Activated naive CD4-positive, alpha-beta T cell treated with anti-CD3 and anti-CD28 coated beads for 36 hours (primary cell): Measurements from ENCODE around the gene ARFRP1. TPM values are rescaled to one million over a fixed set of nuclear protein-coding genes. Genes with fewer than 3 reads are reported as not detected.

Source experiments
- CTCF ChIA-PET: fragments of 350-600 bp; sonication (Branson Sonifier 250); formaldehyde crosslinking; loops from one replicate; lab custom pipeline; 2021; ENCODE audit warnings: antibody characterized with exemption; lab: Charles Lee
- DNase-seq: peaks from one replicate; pipeline ENCODE4 v3.0.0-alpha.2; 2020
- H3K27ac Mint-ChIP-seq: one replicate; pipeline ENCODE4 v1.8.0; 2021; ENCODE audit warnings: mild to moderate bottlenecking, mixed read lengths
- H3K27me3 Mint-ChIP-seq: one replicate; pipeline ENCODE4 v1.8.0; 2021; ENCODE audit warnings: low read depth, mixed read lengths
- H3K36me3 Mint-ChIP-seq: one replicate; pipeline ENCODE4 v1.8.0; 2021; ENCODE audit warnings: low read depth, mixed read lengths
- H3K4me1 Mint-ChIP-seq: one replicate; pipeline ENCODE4 v1.8.0; 2021; ENCODE audit warnings: low read depth, mixed read lengths
- H3K4me3 Mint-ChIP-seq: one replicate; pipeline ENCODE4 v1.8.0; 2021; ENCODE audit warnings: mild to moderate bottlenecking, moderate library complexity, mixed read lengths
- H3K9me3 Mint-ChIP-seq: one replicate; pipeline ENCODE4 v1.8.0; 2021; ENCODE audit warnings: mixed read lengths
- intact Hi-C: fragments of 100-400 bp; cut with micrococcal nuclease; formaldehyde crosslinking; loops from one replicate; pipeline ENCODE4 v1.15.1; 2023
- total RNA-seq, 2 experiments: library from RNA; stranded (reverse); gene quantifications; one replicate each; pipeline ENCODE4 v1.2.3, GENCODE V29; 2021

The ARFRP1 gene
- total RNA-seq, 2 experiments from 2014 or later: 45.6 to 49.2 TPM

- Mint-ChIP-seq H3K4me3 (no peak overlapping the region), H3K27me3 (no peaks in the 10 kb centered on the region), H3K36me3 (peaks cover 7% of the 10 kb centered on the region), H3K9me3 (no peaks in the 10 kb centered on the region), H3K27ac (no peak overlapping the region), H3K4me1 (peaks cover 41% of the 10 kb centered on the region)
- CTCF ChIA-PET: no interaction called here
- DNase-seq: peak; percentile 58
- intact Hi-C loops: no loop called here
These were observed 11.5 kb downstream of the ARFRP1 start for GRCh38 chr20:63696306-63696627.

DNA sequence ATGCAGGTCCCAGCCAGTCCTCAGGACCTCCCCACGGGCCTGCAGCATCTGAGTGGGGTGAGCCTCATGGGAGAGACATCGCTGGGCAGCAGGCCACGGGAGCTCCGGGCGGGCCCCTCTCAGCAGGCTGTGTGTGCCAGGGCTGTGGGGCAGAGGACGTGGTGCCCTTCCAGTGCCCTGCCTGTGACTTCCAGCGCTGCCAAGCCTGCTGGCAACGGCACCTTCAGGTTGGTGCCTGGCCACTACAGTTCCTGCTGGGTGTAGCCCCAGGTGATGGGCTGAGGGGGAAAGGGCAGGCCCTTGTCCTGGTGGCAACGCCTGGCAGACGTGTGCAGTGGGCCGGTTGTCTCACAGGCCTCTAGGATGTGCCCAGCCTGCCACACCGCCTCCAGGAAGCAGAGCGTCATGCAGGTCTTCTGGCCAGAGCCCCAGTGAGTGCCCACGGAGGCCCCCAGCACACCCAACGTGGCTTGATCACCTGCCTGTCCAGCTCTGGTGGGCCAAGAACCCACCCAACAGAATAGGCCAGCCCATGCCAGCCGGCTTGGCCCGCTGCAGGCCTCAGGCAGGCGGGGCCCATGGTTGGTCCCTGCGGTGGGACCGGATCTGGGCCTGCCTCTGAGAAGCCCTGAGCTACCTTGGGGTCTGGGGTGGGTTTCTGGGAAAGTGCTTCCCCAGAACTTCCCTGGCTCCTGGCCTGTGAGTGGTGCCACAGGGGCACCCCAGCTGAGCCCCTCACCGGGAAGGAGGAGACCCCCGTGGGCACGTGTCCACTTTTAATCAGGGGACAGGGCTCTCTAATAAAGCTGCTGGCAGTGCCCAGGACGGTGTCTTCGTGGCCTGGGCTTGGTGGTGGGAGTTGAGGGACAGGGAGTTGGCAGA, 12.1 kb downstream of the ARFRP1 start:
- no peak for DNase-seq
- intact Hi-C loops: no loop called here
- CTCF ChIA-PET: no interaction called here
- peaks cover 39% of the 10 kb centered on the region for H3K4me1 Mint-ChIP-seq
- no peak overlapping the region for H3K4me3 Mint-ChIP-seq
- H3K36me3 Mint-ChIP-seq: peaks cover 7% of the 10 kb centered on the region
- no peaks in the 10 kb centered on the region for H3K9me3 Mint-ChIP-seq
- no peaks in the 10 kb centered on the region for H3K27me3 Mint-ChIP-seq
- H3K27ac Mint-ChIP-seq: no peak overlapping the region

GRCh38 chr20:63694584-63695423, 13.0 kb downstream of the ARFRP1 start:
- no peak for DNase-seq
- H3K4me1 Mint-ChIP-seq: peaks cover 34% of the 10 kb centered on the region
- no peak overlapping the region for H3K4me3 Mint-ChIP-seq
- H3K9me3 Mint-ChIP-seq: no peaks in the 10 kb centered on the region
- peaks cover 7% of the 10 kb centered on the region for H3K36me3 Mint-ChIP-seq
- CTCF ChIA-PET: interaction anchor here (0.5 kb wide), 1 partner anchor 86 kb away, joined by 4 read pairs; no protein-coding TSS in a partner anchor
- H3K27me3 Mint-ChIP-seq: no peaks in the 10 kb centered on the region
- intact Hi-C loops: no loop called here
- H3K27ac Mint-ChIP-seq: no peak overlapping the region

DNA sequence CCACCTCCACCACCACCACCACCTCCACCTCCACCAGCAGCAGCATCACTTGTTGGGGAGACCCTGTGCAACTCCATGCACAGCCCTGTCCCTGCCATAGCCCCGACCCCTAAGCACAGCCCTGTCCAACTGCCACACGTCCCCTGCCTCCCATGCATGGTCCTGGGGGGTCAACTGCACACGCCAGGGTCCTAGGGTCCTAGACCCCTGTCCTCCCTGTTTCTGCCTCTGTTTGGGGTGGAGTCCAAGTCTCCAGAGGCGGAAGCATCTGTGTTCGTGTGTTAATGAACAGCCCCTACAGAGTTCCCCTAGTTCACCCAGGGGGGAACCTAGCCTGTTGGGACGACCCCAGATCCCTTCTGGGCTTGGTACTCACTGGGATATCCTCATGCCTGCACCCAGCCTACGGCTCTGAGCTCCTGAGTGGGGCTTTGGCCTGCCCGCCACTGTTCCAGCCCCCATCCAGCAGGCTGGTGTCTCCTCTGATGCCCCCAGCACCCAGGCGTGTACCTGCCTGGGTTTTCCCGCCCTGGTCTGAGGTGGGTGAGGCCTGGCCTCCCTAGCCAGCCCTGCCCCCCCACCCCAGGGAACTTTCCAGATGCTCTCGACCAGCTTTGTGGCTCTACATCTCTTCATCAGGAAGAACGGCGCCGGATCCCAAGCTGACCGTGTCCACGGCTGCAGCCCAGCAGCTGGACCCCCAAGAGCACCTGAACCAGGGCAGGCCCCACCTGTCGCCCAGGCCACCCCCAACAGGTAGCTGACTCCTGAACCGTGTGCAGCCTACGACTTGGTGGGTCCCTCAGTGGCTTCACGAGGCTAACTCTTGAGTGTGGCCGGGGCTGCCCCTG, 13.8 kb downstream of the ARFRP1 start:
- Mint-ChIP-seq H3K4me3 (no peak overlapping the region), H3K36me3 (peaks cover 7% of the 10 kb centered on the region), H3K27ac (peak overlapping the region; percentile 36), H3K27me3 (no peaks in the 10 kb centered on the region), H3K9me3 (no peaks in the 10 kb centered on the region), H3K4me1 (peaks cover 29% of the 10 kb centered on the region)
- intact Hi-C loops: no loop called here
- CTCF ChIA-PET: interaction anchor here (0.5 kb wide), 1 partner anchor 86 kb away, joined by 4 read pairs; no protein-coding TSS in a partner anchor
- DNase-seq: no peak

GRCh38 chr20:63693083-63693732, 14.6 kb downstream of the ARFRP1 start:
- H3K36me3 Mint-ChIP-seq: peaks cover 7% of the 10 kb centered on the region
- no peak for DNase-seq
- intact Hi-C loops: no loop called here
- H3K4me3 Mint-ChIP-seq: no peak overlapping the region
- H3K27ac Mint-ChIP-seq: no peak overlapping the region
- H3K27me3 Mint-ChIP-seq: no peaks in the 10 kb centered on the region
- CTCF ChIA-PET: no interaction called here
- H3K4me1 Mint-ChIP-seq: peaks cover 24% of the 10 kb centered on the region
- H3K9me3 Mint-ChIP-seq: no peaks in the 10 kb centered on the region

GRCh38 chr20:63692436-63693082, 15.2 kb downstream of the ARFRP1 start:
- Mint-ChIP-seq H3K9me3 (no peaks in the 10 kb centered on the region), H3K4me3 (no peak overlapping the region), H3K36me3 (peaks cover 7% of the 10 kb centered on the region), H3K4me1 (peaks cover 20% of the 10 kb centered on the region), H3K27me3 (no peaks in the 10 kb centered on the region), H3K27ac (no peak overlapping the region)
- CTCF ChIA-PET: no interaction called here
- DNase-seq: no peak
- intact Hi-C loops: no loop called here

DNA sequence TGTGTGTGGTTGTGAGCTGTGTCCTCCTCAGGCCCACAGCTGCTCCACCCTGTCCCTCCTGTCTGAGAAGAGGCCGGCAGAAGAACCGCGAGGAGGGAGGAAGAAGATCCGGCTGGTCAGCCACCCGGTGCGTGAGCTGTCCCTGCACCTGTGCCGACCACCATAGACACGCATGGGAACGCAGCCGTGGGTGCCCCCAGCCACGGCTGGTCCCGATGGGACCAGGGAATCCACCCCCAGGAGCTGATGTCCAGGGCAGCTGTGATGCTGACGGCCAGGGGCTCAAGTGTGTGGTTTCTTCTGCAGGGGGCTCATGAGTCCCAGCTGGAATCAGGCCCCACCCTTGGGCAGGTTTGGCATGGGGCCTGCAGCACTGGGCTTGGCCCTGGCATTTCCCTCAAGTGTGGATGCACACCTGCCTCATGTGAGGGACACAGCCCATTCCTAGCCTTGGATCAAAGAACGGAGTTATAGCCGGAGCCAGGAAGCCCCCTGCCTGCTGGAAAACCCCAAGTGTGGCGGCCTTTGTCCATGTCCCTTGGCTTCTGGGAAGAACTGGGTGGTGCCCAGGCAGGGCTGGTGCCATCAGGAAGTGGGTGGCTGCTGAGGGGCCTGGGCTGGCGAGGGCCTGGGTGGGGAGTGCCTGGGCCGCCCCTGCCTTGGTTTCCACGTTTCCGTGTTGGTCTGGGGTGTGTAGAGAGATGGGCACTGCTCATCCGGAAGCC, 15.9 kb downstream of the ARFRP1 start:
- H3K9me3 Mint-ChIP-seq: no peaks in the 10 kb centered on the region
- no peak overlapping the region for H3K27ac Mint-ChIP-seq
- peaks cover 18% of the 10 kb centered on the region for H3K4me1 Mint-ChIP-seq
- no peak overlapping the region for H3K4me3 Mint-ChIP-seq
- H3K36me3 Mint-ChIP-seq: peaks cover 7% of the 10 kb centered on the region
- no peak for DNase-seq
- intact Hi-C loops: no loop called here
- no peaks in the 10 kb centered on the region for H3K27me3 Mint-ChIP-seq
- CTCF ChIA-PET: no interaction called here

GRCh38 chr20:63690898-63691710, 16.7 kb downstream of the ARFRP1 start:
- no peak for DNase-seq
- H3K27me3 Mint-ChIP-seq: no peaks in the 10 kb centered on the region
- no peak overlapping the region for H3K4me3 Mint-ChIP-seq
- intact Hi-C loops: no loop called here
- no peaks in the 10 kb centered on the region for H3K9me3 Mint-ChIP-seq
- CTCF ChIA-PET: no interaction called here
- H3K36me3 Mint-ChIP-seq: peaks cover 7% of the 10 kb centered on the region
- H3K27ac Mint-ChIP-seq: no peak overlapping the region
- peaks cover 20% of the 10 kb centered on the region for H3K4me1 Mint-ChIP-seq

- H3K4me3 Mint-ChIP-seq: no peak overlapping the region
- DNase-seq: no peak
- H3K36me3 Mint-ChIP-seq: peaks cover 7% of the 10 kb centered on the region
- H3K4me1 Mint-ChIP-seq: peaks cover 17% of the 10 kb centered on the region
- intact Hi-C loops: no loop called here
- no peak overlapping the region for H3K27ac Mint-ChIP-seq
- no peaks in the 10 kb centered on the region for H3K9me3 Mint-ChIP-seq
- no peaks in the 10 kb centered on the region for H3K27me3 Mint-ChIP-seq
- CTCF ChIA-PET: no interaction called here
These were observed 17.5 kb downstream of the ARFRP1 start for GRCh38 chr20:63690003-63690897.
